ENCODE data around the gene MTR. TPM values are rescaled to one million over a fixed set of nuclear protein-coding genes. Genes with fewer than 3 reads are reported as not detected.

MTR gene
- polyA plus RNA-seq, 2 of the 4 experiments (the other 2 are of a cell fraction) = 6.2 to 12.7 TPM

GRCh38 chr1:236877661-236878060, 82.6 kb downstream of the MTR start:
- ChIA-PET CTCF (no interaction called here), POLR2A (no interaction called here)
- Histone ChIP-seq H3K27ac (no peak overlapping the region), H3K4me2 (no peak overlapping the region), H3K9me3 (no peaks in the 10 kb centered on the region), H3K4me1 (no peaks in the 10 kb centered on the region), H3K4me3 (no peak overlapping the region)
- no peak for TF ChIP-seq FOXS1 (CRISPR knock-in tag; IDR thresholded peaks at IDR 0.05)
- no peak for TF ChIP-seq CBX8 (IDR thresholded peaks at IDR 0.05)
- TF ChIP-seq PHF8 (IDR thresholded peaks at IDR 0.05; ENCODE audit: borderline replicate concordance, low read depth) = no peak
- TF ChIP-seq MAFK (IDR thresholded peaks at IDR 0.05; ENCODE audit: partially characterized antibody) = no peak
- no peak for TF ChIP-seq HEYL (CRISPR knock-in tag; IDR thresholded peaks at IDR 0.05)
- no peak for TF ChIP-seq CHD2 (IDR thresholded peaks at IDR 0.05; ENCODE audit: low read length, partially characterized antibody)
- TF ChIP-seq ESRRA (IDR thresholded peaks at IDR 0.05; ENCODE audit: borderline replicate concordance, low read length) = no peak
- no peak for TF ChIP-seq ZC3H11A (IDR thresholded peaks at IDR 0.05)
- 85% methylated on average over 2 of the region's 2 CpGs for WGBS (ENCODE audit: missing lambda C conversion rate)
- DNase-seq (ENCODE audit: low read depth in 1 of 2, low spot score in 1 of 2) = no peak
- ATAC-seq = no peak
- no peak for FAIRE-seq

GRCh38 chr1:236880209-236880608, 85.1 kb downstream of the MTR start:
- CTCF ChIA-PET = interaction anchor here (0.6 to 1.1 kb wide), 2 partner anchors 9 to 10 kb away, joined by 3 to 4 read pairs; no protein-coding TSS in a partner anchor
- 88% methylated on average over 6 of the region's 6 CpGs for WGBS (ENCODE audit: missing lambda C conversion rate)
- POLR2A ChIA-PET = no interaction called here
- H3K27ac ChIP-seq = no peak overlapping the region
- TF ChIP-seq BCL3 (IDR thresholded peaks at IDR 0.05) (no peak), MAZ (IDR thresholded peaks at IDR 0.05; ENCODE audit: borderline replicate concordance, low read depth, low read length) (no peak), HOXB5 (CRISPR knock-in tag; IDR thresholded peaks at IDR 0.05) (no peak), SMC3 (IDR thresholded peaks at IDR 0.05) (no peak), BHLHE40 (IDR thresholded peaks at IDR 0.05; ENCODE audit: low read depth, low read length) (no peak), CBX2 (IDR thresholded peaks at IDR 0.05; ENCODE audit: borderline replicate concordance, low read depth) (no peak), CHD4 (IDR thresholded peaks at IDR 0.05; ENCODE audit: borderline replicate concordance) (no peak), FOSB (CRISPR knock-in tag; IDR thresholded peaks at IDR 0.05) (no peak), MAFK (IDR thresholded peaks at IDR 0.05; ENCODE audit: partially characterized antibody) (no peak)
- H3K4me2 ChIP-seq = no peak overlapping the region
- DNase-seq (ENCODE audit: low read depth in 1 of 2, low spot score in 1 of 2) (no peak), FAIRE-seq (no peak), ATAC-seq (no peak)
- H3K4me3 ChIP-seq = no peak overlapping the region
- no peaks in the 10 kb centered on the region for H3K4me1 ChIP-seq
- H3K9me3 ChIP-seq = no peaks in the 10 kb centered on the region

GRCh38 chr1:236882678-236883077, 87.6 kb downstream of the MTR start:
- 84% methylated on average over 4 of the region's 4 CpGs for WGBS (ENCODE audit: missing lambda C conversion rate)

GRCh38 chr1:236886199-236886598, 91.1 kb downstream of the MTR start:
- no peak overlapping the region for H3K4me2 ChIP-seq
- no peaks in the 10 kb centered on the region for H3K4me1 ChIP-seq
- WGBS (ENCODE audit: missing lambda C conversion rate) = 90% methylated on average over 1 of the region's 1 CpG
- CTCF ChIA-PET = no interaction called here
- FAIRE-seq = no peak
- no peak overlapping the region for H3K4me3 ChIP-seq
- no peaks in the 10 kb centered on the region for H3K9me3 ChIP-seq
- no peak overlapping the region for H3K27ac ChIP-seq
- no peak for TF ChIP-seq MYC (IDR thresholded peaks at IDR 0.05; ENCODE audit: borderline replicate concordance, low read length)
- TF ChIP-seq HMGXB4 (CRISPR knock-in tag; IDR thresholded peaks at IDR 0.05; ENCODE audit: borderline replicate concordance) = no peak
- no peak for TF ChIP-seq HDAC2 (IDR thresholded peaks at IDR 0.05)
- no peak for TF ChIP-seq NPAS2 (CRISPR knock-in tag; IDR thresholded peaks at IDR 0.05; ENCODE audit: borderline replicate concordance)
- no peak for DNase-seq (ENCODE audit: low read depth in 1 of 2, low spot score in 1 of 2)
- POLR2A ChIA-PET = no interaction called here
- no peak for ATAC-seq

More at GRCh38 chr1:236882678-236883077, 87.6 kb downstream of the MTR start:
- ChIA-PET CTCF (no interaction called here), POLR2A (no interaction called here)
- DNase-seq (ENCODE audit: low read depth in 1 of 2, low spot score in 1 of 2) (no peak), FAIRE-seq (no peak), ATAC-seq (no peak)
- no peak overlapping the region for H3K4me3 ChIP-seq
- TF ChIP-seq MAFK (IDR thresholded peaks at IDR 0.05; ENCODE audit: partially characterized antibody) (no peak), EP300 (IDR thresholded peaks at IDR 0.05) (no peak), HOXB13 (CRISPR knock-in tag; IDR thresholded peaks at IDR 0.05; ENCODE audit: low read depth) (no peak), CEBPB (IDR thresholded peaks at IDR 0.05) (no peak), FOSB (CRISPR knock-in tag; IDR thresholded peaks at IDR 0.05) (no peak), KDM1A (IDR thresholded peaks at IDR 0.05; ENCODE audit: low read depth) (no peak), HDAC2 (IDR thresholded peaks at IDR 0.05) (no peak)
- no peaks in the 10 kb centered on the region for H3K9me3 ChIP-seq
- H3K4me2 ChIP-seq = no peak overlapping the region
- no peak overlapping the region for H3K27ac ChIP-seq
- no peaks in the 10 kb centered on the region for H3K4me1 ChIP-seq
